ENCODE measurements around the gene SLC6A11. TPM values are rescaled to one million over a fixed set of nuclear protein-coding genes. Genes with fewer than 3 reads are reported as not detected.

Gene SLC6A11
- total and polyA plus RNA-seq, 10 donors: 0.03 to 2.7 (median 0.41) TPM; not detected in 2

DNA sequence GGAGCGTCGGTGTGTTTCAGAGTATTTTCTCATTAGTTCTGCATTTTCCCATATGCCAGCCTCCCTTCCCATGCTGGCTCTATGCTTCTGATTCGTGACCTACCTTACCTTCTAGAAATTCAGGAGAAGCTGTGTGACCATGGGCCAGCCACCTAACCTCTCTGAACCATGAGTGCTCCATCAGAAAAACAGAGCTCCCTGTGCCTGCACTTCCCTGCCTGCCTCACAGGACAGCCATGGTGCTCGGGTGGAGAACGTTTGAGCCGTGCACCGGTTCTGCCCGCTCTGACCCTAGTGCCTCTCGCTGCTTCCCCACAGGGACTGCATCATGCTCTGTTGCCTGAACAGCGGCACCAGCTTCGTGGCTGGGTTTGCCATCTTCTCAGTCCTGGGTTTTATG, 102.0 kb downstream of the SLC6A11 start:
- peaks cover 0 to 23% (median 4%) of the 10 kb centered on the region in 8 donors for H3K9me3 ChIP-seq
- TF ChIP-seq POLR2AphosphoS5 (IDR thresholded peaks at IDR 0.05) (no peak), POLR2A (IDR thresholded peaks at IDR 0.05) (no peak)
- TF ChIP-seq, protein P1, sequence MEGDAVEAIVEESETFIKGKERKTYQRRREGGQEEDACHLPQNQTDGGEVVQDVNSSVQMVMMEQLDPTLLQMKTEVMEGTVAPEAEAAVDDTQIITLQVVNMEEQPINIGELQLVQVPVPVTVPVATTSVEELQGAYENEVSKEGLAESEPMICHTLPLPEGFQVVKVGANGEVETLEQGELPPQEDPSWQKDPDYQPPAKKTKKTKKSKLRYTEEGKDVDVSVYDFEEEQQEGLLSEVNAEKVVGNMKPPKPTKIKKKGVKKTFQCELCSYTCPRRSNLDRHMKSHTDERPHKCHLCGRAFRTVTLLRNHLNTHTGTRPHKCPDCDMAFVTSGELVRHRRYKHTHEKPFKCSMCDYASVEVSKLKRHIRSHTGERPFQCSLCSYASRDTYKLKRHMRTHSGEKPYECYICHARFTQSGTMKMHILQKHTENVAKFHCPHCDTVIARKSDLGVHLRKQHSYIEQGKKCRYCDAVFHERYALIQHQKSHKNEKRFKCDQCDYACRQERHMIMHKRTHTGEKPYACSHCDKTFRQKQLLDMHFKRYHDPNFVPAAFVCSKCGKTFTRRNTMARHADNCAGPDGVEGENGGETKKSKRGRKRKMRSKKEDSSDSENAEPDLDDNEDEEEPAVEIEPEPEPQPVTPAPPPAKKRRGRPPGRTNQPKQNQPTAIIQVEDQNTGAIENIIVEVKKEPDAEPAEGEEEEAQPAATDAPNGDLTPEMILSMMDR (IDR thresholded peaks at IDR 0.05 in 8 of 11, conservative IDR thresholded peaks at IDR 0.05 in 3 of 11): no peak
- H3K4me3 ChIP-seq: no peak overlapping the region
- peaks cover 0 to 21% (median 0%) of the 10 kb centered on the region in 7 donors for H3K27me3 ChIP-seq (replicated peaks in 1 of 7)
- intact Hi-C loops (cut with DNase I; ENCODE audit: low total_unique reads): no loop called here
- WGBS, 5 donors: 87 to 93% (median 89%) methylated on average over 11 of the region's 11 CpGs
- H3K36me3 ChIP-seq: no peaks in the 10 kb centered on the region
- DNase-seq: no peak
- no peaks in the 10 kb centered on the region for H3K4me1 ChIP-seq
- H3K27ac ChIP-seq: no peak overlapping the region

- WGBS, 5 donors: 59 to 76% (median 67%) methylated on average over 5 of the region's 5 CpGs
- Histone ChIP-seq H3K36me3 (no peaks in the 10 kb centered on the region), H3K27ac (no peak overlapping the region), H3K9me3 (peaks cover 0 to 30% (median 4%) of the 10 kb centered on the region in 8 donors), H3K4me3 (no peak overlapping the region), H3K4me1 (no peaks in the 10 kb centered on the region), H3K27me3 (replicated peaks in 1 of 7) (peaks cover 0 to 20% (median 0%) of the 10 kb centered on the region in 7 donors)
- TF ChIP-seq POLR2A (IDR thresholded peaks at IDR 0.05): no peak
- no peak for TF ChIP-seq POLR2AphosphoS5 (IDR thresholded peaks at IDR 0.05)
- TF ChIP-seq, protein P1 (IDR thresholded peaks at IDR 0.05 in 8 of 11, conservative IDR thresholded peaks at IDR 0.05 in 3 of 11): no peak
- no peak for DNase-seq
- intact Hi-C loops (cut with DNase I; ENCODE audit: low total_unique reads): no loop called here
Observed at GRCh38 chr3:10919636-10920035, 103.6 kb downstream of the SLC6A11 start.

DNA sequence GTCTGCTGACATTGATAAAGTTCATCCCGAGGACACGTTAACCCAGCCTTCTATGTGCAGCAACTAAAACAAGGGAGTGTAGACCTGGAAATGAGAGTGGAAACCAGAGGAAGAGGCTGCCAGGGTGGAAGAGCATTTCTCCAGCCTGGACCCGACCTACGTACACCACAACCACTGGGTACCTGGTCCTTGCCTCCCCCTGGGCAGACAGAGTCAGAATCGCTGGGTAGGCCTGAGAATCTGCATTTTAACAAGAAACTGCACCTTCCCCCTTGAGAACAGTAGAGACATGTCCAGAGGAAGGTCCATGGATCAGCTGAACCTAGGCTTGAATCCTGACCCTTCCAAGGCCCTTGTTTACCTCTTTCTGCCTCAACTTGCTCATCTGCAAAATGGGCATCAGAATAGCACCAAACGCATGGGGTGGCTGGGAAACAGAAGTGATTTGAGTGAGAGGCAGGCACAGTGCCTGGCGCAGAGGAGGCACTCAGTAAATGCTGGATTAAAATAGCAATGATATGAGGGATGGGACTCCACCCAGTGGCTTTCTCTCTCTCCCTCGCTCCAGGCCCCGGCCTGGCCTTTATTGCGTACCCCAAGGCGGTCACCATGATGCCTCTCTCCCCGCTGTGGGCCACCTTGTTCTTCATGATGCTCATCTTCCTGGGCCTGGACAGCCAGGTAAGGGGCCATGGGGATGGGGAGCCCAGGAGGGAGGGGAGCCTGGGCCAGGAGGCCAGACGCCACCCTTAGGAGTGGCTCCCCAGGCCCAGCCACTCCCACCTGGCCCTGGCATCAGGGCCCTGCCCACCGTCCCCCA, 109.6 kb downstream of the SLC6A11 start:
- Histone ChIP-seq H3K4me3 (no peak overlapping the region), H3K9me3 (peaks cover 0 to 27% (median 4%) of the 10 kb centered on the region in 8 donors), H3K27ac (no peak overlapping the region), H3K36me3 (no peaks in the 10 kb centered on the region), H3K4me1 (no peaks in the 10 kb centered on the region), H3K27me3 (replicated peaks in 1 of 7) (peaks cover 0 to 4% (median 0%) of the 10 kb centered on the region in 7 donors)
- intact Hi-C loops (cut with DNase I; ENCODE audit: low total_unique reads): no loop called here
- WGBS, 5 donors: 82 to 93% (median 85%) methylated on average over 8 to 14 of the region's 14 CpGs
- TF ChIP-seq POLR2AphosphoS5 (IDR thresholded peaks at IDR 0.05) (no peak), POLR2A (IDR thresholded peaks at IDR 0.05) (no peak)
- TF ChIP-seq, protein P1 (IDR thresholded peaks at IDR 0.05 in 8 of 11, conservative IDR thresholded peaks at IDR 0.05 in 3 of 11): no peak
- DNase-seq: peak; percentile 38

GRCh38 chr3:10926256-10926810, 110.3 kb downstream of the SLC6A11 start:
- no peak overlapping the region for H3K27ac ChIP-seq
- peak; percentile 60 for DNase-seq
- 85 to 92% (median 90%) methylated on average over 13 of the region's 13 CpGs for WGBS, 5 donors
- peaks cover 0 to 20% (median 4%) of the 10 kb centered on the region in 8 donors for H3K9me3 ChIP-seq
- peaks cover 0 to 4% (median 0%) of the 10 kb centered on the region in 7 donors for H3K27me3 ChIP-seq (replicated peaks in 1 of 7)
- H3K4me3 ChIP-seq: no peak overlapping the region
- no peaks in the 10 kb centered on the region for H3K36me3 ChIP-seq
- intact Hi-C loops (cut with DNase I; ENCODE audit: low total_unique reads): no loop called here
- TF ChIP-seq, protein P1 (IDR thresholded peaks at IDR 0.05 in 8 of 11, conservative IDR thresholded peaks at IDR 0.05 in 3 of 11): no peak
- TF ChIP-seq POLR2AphosphoS5 (IDR thresholded peaks at IDR 0.05) (no peak), POLR2A (IDR thresholded peaks at IDR 0.05) (no peak)
- no peaks in the 10 kb centered on the region for H3K4me1 ChIP-seq
